ENCODE measurements around the gene TENM4.
"Not testable (repeated sequence)": the region's sequence is repeated elsewhere in the genome, so short reads cannot be mapped to it uniquely, and the experiment has no call there.

Gene TENM4

GRCh38 chr11:78651923-78652842 lies 788.6 kb downstream of the TENM4 start:
- peak in 1 of 2 donors; percentile 44 for DNase-seq (ENCODE audit: low read depth in 1 of 2, low spot score in 1 of 2)

- DNase-seq (ENCODE audit: low read depth in 1 of 2, low spot score in 1 of 2) = no peak
These were observed 789.6 kb downstream of the TENM4 start for GRCh38 chr11:78651136-78651775.

GRCh38 chr11:78649361-78650215 lies 791.2 kb downstream of the TENM4 start:
- DNase-seq (ENCODE audit: low read depth in 1 of 2, low spot score in 1 of 2) = no peak

- no peak for DNase-seq (ENCODE audit: low read depth in 1 of 2, low spot score in 1 of 2)
These were observed 792.6 kb downstream of the TENM4 start for GRCh38 chr11:78647986-78648875.

- DNase-seq (ENCODE audit: low read depth in 1 of 2, low spot score in 1 of 2) = no peak
These were observed 793.4 kb downstream of the TENM4 start for GRCh38 chr11:78647266-78647915.

GRCh38 chr11:78646564-78647185 lies 794.2 kb downstream of the TENM4 start:
- peak; percentile 21 to 52 for DNase-seq (ENCODE audit: low read depth in 1 of 2, low spot score in 1 of 2)

GRCh38 chr11:78645226-78646202 lies 795.3 kb downstream of the TENM4 start:
- DNase-seq (ENCODE audit: low read depth in 1 of 2, low spot score in 1 of 2) = peak; percentile 32 to 35

GRCh38 chr11:78643676-78644056 lies 797.2 kb downstream of the TENM4 start:
- no peak for DNase-seq (ENCODE audit: low read depth in 1 of 2, low spot score in 1 of 2)

- no peak for DNase-seq (ENCODE audit: low read depth in 1 of 2, low spot score in 1 of 2)
These were observed 797.7 kb downstream of the TENM4 start for GRCh38 chr11:78642979-78643675.

GRCh38 chr11:78641541-78641940 lies 799.3 kb downstream of the TENM4 start:
- no peak for DNase-seq (ENCODE audit: low read depth in 1 of 2, low spot score in 1 of 2)

- no peak for DNase-seq (ENCODE audit: low read depth in 1 of 2, low spot score in 1 of 2)
These were observed 802.0 kb downstream of the TENM4 start for GRCh38 chr11:78638704-78639380.

- not testable (repeated sequence) for DNase-seq (ENCODE audit: low read depth in 1 of 2, low spot score in 1 of 2)
These were observed 803.3 kb downstream of the TENM4 start for GRCh38 chr11:78637527-78637926.

- no peak for DNase-seq (ENCODE audit: low read depth in 1 of 2, low spot score in 1 of 2)
These were observed 804.9 kb downstream of the TENM4 start for GRCh38 chr11:78635814-78636506.

GRCh38 chr11:78633516-78634310 lies 807.1 kb downstream of the TENM4 start:
- DNase-seq (ENCODE audit: low read depth in 1 of 2, low spot score in 1 of 2) = no peak

GRCh38 chr11:78630561-78631303 lies 810.1 kb downstream of the TENM4 start:
- no peak for DNase-seq (ENCODE audit: low read depth in 1 of 2, low spot score in 1 of 2)

Measured in activated CD4-positive, alpha-beta T cell treated with anti-CD3 and anti-CD28 coated beads, Interleukin-2, amount 50 U/mL, for 24 hours (primary cell).